ENCODE data around the gene TRMT2B.
"Not testable (repeated sequence)": the region's sequence is repeated elsewhere in the genome, so short reads cannot be mapped to it uniquely, and the experiment has no call there.

Gene TRMT2B, protein sequence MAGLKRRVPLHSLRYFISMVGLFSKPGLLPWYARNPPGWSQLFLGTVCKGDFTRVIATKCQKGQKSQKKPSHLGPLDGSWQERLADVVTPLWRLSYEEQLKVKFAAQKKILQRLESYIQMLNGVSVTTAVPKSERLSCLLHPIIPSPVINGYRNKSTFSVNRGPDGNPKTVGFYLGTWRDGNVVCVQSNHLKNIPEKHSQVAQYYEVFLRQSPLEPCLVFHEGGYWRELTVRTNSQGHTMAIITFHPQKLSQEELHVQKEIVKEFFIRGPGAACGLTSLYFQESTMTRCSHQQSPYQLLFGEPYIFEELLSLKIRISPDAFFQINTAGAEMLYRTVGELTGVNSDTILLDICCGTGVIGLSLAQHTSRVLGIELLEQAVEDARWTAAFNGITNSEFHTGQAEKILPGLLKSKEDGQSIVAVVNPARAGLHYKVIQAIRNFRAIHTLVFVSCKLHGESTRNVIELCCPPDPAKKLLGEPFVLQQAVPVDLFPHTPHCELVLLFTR

GRCh38 chrX:101051549-101052302 lies at the start of gene TRMT2B:
TSS of gene TRMT2B (minus strand) at chrX:101052111. CDS start at chrX:101042289, 9,822 bp downstream.
- DNase-seq (ENCODE audit: low read depth, low spot score): peak; percentile 49

- DNase-seq (ENCODE audit: low read depth, low spot score): peak; percentile 77
Measured at GRCh38 chrX:101097546-101098453, 45.9 kb upstream of the TRMT2B start, which contains the start of gene CENPI. TSS of gene CENPI (plus strand) at chrX:101098204. CDS start at chrX:101101071, 2,867 bp downstream.

- no peak for DNase-seq (ENCODE audit: low read depth, low spot score)
Measured at GRCh38 chrX:101091817-101092216, 39.9 kb upstream of the TRMT2B start.

- no peak for DNase-seq (ENCODE audit: low read depth, low spot score)
Measured at GRCh38 chrX:101081231-101081630, 29.3 kb upstream of the TRMT2B start.

GRCh38 chrX:101080326-101081124 lies 28.6 kb upstream of the TRMT2B start:
- no peak for DNase-seq (ENCODE audit: low read depth, low spot score)

GRCh38 chrX:101079736-101080270 lies 27.9 kb upstream of the TRMT2B start:
- DNase-seq (ENCODE audit: low read depth, low spot score): no peak

- no peak for DNase-seq (ENCODE audit: low read depth, low spot score)
Measured at GRCh38 chrX:101078716-101079598, 27.0 kb upstream of the TRMT2B start, which contains the start of gene TMEM35A. TSS of gene TMEM35A (plus strand) at chrX:101078879. CDS start at chrX:101079003, 124 bp downstream.

- no peak for DNase-seq (ENCODE audit: low read depth, low spot score)
Measured at GRCh38 chrX:101071582-101071981, 19.7 kb upstream of the TRMT2B start.

DNA sequence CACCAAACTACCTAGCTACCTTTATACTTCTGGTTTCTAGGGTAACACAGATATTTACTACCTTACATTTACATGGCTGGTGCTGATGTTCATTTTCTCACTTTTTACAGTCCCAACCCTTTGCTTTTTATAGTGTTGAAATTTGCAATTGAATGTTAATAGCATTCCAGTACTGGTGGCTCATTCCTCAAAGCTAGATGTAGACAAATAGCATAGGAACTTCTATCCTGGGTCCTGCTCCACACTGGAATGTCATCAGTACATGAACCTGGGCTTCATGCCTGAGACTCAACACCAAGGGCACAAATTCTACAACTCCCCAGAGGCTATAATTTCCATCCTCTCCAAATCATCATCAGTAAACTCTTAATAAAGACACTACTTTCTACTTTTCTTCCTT lies 10.3 kb upstream of the TRMT2B start:
- no peak for DNase-seq (ENCODE audit: low read depth, low spot score)

GRCh38 chrX:101057093-101057714 lies 5.3 kb upstream of the TRMT2B start:
- no peak for DNase-seq (ENCODE audit: low read depth, low spot score)

GRCh38 chrX:101056551-101056950 lies 4.6 kb upstream of the TRMT2B start:
- not testable (repeated sequence) for DNase-seq (ENCODE audit: low read depth, low spot score)

- DNase-seq (ENCODE audit: low read depth, low spot score): no peak
Measured at GRCh38 chrX:101051153-101051548, 760 bp downstream of the TRMT2B start.

DNA sequence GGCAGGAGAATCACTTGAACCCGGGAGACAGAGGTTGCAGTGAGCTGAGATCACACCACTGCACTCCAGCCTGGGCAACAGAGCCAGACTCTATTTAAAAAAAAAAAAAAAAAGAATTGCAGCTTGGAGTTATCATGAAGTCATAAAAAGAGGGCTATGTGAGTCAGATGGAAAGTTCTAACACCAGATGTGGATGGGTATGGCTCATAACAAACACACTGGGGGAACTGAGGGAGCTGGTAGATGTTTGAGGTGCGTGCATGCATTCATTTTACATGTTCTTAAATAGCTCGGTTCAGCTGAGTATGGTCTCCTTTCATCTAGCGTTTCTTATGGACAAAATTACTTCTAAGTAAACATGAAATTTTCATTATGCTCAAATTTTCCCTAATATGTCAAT lies 11.7 kb downstream of the TRMT2B start:
- no peak for DNase-seq (ENCODE audit: low read depth, low spot score)

DNA sequence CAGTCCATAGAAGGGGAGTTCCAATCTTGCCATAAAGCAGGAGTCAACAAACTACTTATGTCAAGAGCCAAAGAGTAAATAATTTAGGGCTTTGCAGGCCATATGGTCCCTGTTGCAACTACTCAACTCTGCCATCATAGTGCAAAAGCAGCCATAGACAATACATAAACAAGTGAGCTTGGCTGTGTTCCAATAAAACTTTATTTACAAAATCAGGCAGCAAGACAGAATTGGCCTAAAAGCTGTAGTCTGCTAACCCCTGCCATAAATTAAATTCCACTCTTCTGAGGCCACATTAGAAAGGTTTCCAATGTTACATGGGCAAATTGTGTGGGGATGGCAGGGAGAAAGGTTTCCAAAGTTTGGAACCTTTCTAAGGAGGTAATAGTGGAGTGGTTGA lies 14.7 kb downstream of the TRMT2B start:
- DNase-seq (ENCODE audit: low read depth, low spot score): no peak

- DNase-seq (ENCODE audit: low read depth, low spot score): no peak
Measured at GRCh38 chrX:101029665-101030064, 22.2 kb downstream of the TRMT2B start.

DNA sequence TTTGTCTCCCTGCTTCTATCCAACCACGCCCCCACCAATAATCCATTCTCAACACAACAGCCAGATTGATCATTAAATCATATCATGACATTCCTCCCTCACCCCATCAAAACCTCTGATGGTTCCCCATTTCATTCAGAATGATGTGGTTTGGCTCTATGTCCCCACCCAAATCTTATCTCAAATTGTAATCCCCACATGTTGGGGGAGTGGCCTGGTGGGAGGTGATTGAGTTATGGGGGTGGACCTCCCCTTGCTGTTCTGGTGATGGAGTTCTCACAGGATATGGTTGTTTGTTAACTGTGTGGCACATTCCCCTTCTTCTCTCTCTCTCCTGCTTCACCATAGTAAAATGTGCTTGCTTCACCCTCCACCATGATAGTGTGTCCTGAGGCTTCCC lies 23.3 kb downstream of the TRMT2B start:
- no peak for DNase-seq (ENCODE audit: low read depth, low spot score)

DNA sequence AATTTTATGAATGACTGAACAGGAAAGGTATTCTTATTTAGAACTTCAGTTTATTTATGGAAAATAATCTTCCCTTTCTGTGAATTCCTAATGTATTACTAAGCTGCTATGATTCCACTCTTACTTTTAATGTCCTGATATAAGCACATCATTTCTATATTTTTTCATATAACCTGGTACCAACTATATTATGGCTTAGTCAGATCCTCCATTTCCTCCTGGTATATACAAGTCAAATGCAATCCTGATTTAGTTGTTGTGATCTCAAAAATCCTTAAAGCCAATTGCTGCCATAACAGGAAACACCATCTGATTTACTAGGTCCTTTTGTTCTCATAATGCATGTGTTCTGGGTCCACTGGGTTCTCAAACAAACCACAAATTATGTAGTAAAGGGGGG lies 26.8 kb downstream of the TRMT2B start:
- DNase-seq (ENCODE audit: low read depth, low spot score): no peak

GRCh38 chrX:101022020-101022419 lies 29.9 kb downstream of the TRMT2B start:
- DNase-seq (ENCODE audit: low read depth, low spot score): no peak

DNA sequence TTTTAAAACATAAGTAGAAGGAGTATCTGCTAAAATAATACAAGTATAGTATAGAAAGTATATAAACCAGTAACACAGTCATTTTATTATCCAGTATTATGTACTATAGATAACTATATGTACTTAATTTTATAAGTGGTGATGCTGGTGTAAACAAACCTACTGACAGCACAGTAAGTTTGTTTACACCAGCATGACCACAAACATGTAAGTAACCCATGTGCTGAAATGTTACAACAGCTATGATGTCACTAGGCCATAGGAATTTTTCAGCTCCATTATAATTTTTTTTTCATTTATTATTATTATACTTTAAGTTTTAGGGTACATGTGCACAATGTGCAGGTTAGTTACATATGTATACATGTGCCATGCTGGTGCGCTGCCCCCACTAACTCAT lies 39.9 kb downstream of the TRMT2B start:
- not testable (repeated sequence) for DNase-seq (ENCODE audit: low read depth, low spot score)

All from activated naive CD8-positive, alpha-beta T cell treated with anti-CD3 and anti-CD28 coated beads, Interleukin-2, amount 50 U/mL, for 16 hours (primary cell).